NCI-H526 treated with DMSO at 0.1 percent for 48 hours (cell line): ENCODE measurements around the gene RBPJ.
"Not testable (repeated sequence)": the region's sequence is repeated elsewhere in the genome, so short reads cannot be mapped to it uniquely, and the experiment has no call there.

ENCODE experiments used
- DNase-seq: peaks from one replicate; lab custom pipeline; 2025; lab: John Stamatoyannopoulos, UW

RBPJ gene

DNA sequence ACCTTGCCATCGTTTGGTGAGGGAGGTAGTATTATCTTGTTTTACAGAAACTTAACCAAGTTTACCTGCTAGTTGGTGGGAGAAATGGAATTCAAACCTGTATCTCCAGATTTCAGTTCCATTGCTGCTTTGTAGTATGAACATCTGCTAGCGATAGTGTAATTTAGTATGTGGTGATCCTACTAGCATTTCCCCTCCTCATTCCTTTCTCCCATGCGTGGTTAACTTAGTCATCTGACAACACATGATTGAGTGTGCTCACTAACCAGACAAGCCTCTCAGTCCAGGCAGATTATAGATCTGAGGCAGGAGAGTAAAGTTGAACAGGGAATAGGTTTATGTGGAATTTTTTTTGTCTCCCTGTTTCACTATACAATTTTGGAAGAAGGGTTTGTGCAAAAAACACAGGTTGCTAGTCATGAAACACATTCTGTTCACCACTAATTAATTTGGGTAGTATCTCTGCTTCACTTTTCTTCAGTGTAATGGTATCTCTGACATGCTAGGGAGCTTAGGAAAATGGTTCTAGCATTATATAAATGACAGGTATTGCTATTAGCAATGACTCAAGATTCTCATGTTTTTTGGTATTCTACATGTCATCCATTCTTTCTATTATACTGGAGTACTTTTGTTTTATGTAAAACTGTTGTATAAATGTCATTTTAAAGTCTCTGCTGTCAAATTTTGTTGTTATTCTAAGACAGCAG lies 21.7 kb downstream of the RBPJ start:
- no peak for DNase-seq

DNA sequence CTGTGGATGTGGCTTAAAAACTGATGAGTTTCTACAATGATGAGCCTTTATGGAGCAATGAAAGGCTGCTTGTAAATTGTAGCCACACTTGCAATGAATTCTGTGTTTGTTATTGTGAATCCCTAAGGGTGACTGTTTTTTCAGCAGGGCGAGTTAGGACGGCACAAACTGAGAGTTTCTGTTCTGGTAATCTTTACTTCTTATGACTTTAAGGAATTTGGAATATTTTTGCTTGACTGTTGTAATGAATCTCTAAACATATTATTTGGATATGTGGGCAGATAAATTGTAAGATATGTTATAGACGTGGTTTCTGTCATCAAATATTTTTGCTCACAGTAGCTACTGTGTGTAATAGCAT lies 22.2 kb downstream of the RBPJ start:
- no peak for DNase-seq

DNA sequence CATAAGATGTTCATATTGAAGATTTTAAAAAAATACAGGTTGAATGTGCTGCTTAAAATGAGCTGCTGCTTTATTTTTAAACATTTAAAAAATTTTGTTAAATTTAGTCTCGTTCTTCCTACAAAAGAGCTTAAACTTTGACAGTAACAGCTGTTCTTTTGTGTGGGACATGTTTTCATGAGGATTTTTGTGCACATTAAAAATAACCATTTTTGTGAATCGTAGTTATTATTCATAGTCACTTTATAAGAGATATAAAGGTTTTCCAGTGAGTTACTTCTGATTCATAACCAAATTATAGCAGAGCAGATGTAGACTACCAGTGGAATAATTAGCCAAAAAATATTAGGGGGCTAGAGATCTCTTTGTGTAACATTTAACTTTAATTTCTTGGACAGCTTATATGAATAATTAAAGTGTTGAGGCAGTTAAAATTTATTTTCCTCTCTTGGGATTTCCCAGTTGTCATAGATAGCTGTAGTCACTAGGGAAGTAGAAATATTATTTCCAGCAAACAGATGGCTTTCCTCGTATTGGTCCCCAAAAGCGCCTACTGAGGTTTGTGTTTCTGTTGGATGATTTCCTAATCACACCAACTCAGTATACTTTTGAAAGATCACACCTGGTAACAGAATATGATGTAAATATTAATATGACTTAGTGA lies 24.2 kb downstream of the RBPJ start:
- DNase-seq: no peak

DNA sequence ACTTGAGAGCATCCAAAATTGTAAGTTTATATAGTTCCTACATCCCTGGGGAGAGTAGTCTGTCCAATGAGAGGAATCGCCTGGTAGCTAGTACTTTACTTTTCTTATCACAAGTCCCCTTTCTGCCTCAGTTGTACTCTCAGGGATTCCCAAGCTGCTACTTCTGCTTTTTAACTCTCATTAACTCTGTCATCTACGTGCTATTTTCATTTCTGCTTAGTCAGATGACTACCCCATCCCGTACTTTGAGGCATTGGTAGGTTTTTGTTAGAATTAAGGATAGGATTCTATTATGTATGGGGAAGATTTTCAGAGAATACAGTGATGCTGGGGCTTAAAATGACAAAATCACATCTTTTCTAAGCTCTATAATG lies 24.7 kb downstream of the RBPJ start:
- DNase-seq: no peak

DNA sequence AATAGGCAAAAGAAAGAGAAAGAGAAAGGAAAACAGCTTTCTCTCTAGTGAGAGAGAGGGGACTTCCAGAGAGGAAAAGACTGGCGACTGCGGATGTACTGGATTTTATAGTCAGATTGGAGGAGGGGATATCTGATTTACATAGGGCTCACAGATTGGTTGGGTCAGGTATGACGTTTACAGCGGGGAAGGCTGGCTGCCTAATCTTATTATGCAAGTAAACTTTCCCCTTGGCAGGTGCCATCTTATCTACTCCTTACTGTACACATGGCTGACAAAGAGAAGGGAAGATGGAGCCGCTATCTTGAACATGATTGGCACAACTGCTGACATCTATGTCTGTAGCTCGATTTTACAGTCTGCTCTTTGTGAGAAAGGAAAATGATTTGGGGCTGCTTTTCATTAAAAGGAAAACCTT lies 25.4 kb downstream of the RBPJ start:
- DNase-seq: no peak

DNA sequence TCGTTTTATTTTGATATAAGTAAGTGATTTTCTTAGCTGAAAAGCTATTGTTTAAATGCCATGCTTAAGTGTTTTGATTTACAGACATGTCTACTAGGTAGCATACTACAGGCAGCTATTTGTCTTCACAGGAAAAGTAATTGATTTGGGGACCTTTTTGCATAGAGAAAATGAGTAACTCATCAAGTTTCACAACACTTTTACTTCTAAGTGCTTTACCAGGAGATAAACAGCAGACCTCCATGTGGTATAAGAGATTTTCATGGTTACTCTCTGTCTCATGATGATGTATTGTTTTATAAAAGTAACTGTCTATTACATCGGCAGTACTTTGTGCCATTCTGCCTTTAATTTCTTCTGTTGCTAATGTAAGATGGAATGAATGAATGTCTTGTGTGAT lies 28.7 kb downstream of the RBPJ start:
- no peak for DNase-seq

DNA sequence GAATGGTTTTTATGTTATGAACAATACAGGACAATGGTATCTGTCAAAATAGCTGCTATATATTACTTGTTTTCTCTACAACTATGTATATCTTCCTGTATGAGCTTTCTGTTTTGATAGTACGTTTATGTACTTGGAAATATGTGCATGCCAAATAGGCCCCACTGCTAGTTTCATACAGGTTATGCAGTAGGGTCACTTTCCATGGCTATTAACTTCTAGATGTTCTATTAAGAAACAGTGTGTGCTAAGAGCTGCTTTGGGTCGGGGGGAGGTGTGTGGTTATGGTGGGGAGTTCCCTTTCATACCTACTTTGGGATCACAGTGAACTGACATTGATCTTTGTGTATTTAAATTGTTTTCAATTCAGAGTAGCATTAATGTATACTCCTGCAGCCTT lies 30.9 kb downstream of the RBPJ start:
- no peak for DNase-seq

DNA sequence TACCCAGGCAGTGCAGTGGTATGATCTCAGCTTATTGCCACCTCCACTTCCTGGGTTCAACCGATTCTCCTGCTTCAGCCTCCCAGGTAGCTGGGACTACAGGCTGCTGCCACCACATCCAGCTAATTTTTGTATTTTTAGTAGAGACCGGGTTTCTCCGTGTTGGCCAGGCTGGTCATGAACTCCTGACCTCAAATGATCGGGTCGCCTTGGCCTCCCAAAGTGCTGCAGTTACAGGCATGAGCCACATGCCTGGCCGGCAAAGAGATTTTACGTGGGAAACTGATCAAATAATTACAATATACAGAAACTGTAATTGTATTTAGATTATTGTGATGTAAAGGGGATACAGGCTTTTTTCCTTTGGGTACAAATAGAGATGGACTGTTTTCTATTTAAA lies 33.7 kb downstream of the RBPJ start:
- DNase-seq: no peak

DNA sequence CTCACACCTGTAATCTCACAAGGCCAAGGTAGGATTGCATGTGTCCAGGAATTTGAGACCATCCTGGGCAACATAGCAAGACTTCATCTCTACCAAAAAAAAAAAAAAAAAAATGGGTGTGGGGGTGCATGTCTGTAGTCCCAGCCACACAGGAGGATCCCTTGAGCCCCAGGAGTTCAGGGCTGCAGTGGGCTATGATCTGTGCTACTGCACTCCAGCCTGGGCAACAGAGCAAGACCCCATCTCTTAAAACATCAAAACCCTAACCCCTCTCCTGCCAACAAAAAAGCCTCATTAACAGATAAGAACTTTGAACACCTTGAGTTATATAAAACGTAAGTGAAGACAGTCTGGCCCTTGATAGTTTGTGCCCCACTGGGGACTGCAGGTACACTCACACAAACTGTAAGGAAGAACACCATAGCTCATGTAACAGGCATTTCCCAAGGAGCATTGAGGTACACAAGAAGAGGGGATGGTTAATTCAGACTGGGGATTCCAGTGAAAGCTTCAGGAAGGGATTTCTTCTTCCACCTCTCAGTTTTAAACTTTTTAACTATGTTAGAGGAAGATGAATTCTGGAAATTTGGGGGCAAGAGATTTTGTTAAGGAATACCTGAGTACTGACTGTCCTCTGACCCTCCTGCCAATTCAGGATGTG lies 34.7 kb downstream of the RBPJ start:
- no peak for DNase-seq

DNA sequence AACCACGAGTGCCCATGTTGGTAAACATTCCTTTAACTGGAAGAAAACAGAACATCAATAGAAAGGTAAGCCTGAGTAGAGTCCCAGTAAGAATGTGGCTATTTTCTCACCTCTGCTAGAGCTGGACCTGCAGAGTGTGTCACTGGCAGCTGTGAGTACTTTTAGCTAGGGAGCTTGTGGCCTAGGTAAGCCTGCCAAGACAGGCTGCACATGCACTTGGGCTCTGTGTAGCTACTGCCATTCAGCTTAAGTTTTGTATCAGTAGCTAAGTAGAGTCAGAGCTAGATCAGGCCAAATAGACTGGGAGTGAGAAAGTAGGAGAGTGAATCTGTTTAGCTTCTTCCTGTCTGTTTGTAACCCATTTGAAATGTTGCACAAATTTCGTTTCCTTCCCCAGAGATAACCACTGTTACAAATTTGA lies 35.3 kb downstream of the RBPJ start:
- DNase-seq: no peak

DNA sequence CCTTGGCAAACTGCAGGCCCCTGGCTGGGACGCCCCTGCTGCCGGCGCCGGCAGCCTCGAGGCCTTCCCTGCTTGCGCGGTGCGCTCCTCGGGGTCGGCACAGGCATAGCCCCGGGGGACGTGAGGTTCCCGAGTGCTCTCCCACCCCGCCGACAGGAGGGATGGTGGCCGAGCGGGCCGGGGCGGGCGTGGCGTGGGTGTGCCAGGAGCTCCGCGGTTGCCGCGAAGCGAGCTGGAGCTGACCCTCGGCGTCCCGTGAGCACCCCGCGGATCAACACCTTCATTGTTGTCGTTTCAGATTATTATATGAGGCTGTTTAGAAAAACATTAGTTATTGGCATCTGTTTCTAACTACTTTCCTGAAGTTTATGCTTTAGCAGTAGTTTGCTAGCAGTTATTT lies 38.7 kb downstream of the RBPJ start:
- DNase-seq: not testable (repeated sequence)

DNA sequence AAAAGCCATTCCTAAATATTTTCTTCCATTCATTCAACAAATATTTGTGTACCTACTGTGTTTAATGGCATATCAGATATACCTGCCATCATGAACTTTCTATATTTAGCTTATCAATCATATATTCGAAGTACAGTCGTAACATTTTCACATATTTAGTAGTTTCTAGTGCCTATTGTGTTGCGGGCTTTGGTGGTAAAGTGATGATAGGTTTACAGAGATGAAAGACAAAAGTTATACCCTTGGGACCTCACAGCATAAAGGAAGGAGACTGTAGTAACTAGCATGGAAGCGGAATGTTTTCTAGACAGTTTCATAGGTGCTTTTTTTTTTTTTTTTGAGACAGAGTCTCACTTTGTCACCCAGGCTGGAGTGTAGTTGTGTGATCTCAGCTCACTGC lies 39.5 kb downstream of the RBPJ start:
- no peak for DNase-seq

DNA sequence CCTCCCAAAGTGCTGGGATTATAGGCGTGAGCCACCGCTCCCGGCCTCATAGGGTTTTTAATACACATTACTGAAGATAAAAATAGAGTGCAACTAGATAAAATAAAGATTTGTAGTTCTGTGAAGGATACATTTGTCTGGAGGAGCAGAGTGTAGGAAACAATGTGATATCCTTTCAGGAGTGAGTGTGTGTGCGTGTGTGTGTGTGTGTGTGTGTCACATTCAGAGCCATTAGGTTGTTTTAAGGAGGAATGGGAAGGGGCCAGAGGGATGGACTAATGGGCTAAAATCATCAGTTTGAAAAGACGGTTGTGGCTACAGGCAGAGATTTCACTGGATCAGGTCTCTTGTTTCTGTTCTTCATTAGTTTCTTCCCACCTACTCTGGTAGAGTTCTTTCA lies 40.0 kb downstream of the RBPJ start:
- DNase-seq: no peak

DNA sequence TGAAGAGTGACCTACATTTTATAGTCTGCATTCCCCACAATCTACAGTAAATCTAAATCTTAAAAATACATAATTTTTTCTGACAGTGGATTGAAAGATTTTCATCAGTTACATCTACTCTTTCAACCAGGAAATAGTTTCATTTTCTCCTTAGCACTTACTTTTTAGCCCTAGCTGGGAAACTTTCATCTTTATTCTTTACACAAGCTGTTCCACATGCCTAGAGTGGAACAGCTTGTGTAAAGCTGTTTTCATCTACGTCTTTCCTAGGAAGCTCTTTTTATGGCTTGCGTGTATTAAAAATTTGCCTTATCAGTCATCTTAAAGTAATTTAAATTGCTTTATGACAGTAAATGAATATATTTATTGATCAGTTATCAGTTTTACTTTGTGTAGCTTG lies 40.5 kb downstream of the RBPJ start:
- DNase-seq: no peak

DNA sequence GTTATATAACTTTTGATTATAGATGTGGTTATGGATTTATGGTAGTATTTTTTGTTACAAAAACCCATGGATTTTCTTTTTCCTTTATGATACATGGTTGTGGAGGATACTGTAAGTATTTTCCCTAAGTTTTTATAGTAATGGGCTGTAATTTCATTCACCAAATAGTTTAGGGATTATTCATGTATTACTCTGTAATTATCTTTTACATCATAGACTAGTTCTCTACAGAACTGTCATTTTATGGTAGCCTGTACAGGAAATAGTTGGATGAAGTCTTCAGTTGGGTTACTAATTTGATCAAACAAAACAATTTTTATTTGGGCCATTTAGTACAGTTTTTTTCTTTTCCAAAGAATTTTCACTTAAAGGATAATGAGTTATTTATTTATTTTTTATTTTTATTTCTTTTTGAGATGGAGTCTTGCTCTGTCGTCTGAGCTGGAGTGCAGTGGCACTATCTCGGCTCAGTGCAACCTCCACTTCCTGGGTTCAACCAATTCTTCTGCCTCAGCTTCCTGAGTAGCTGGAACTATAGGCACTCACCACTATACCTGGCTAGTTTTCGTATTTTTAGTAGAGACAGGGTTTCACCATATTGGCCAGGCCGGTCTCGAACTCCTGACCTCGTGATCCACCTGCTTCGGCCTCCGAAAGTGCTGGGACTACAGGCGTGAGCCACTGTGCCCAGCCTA lies 42.1 kb downstream of the RBPJ start:
- no peak for DNase-seq

DNA sequence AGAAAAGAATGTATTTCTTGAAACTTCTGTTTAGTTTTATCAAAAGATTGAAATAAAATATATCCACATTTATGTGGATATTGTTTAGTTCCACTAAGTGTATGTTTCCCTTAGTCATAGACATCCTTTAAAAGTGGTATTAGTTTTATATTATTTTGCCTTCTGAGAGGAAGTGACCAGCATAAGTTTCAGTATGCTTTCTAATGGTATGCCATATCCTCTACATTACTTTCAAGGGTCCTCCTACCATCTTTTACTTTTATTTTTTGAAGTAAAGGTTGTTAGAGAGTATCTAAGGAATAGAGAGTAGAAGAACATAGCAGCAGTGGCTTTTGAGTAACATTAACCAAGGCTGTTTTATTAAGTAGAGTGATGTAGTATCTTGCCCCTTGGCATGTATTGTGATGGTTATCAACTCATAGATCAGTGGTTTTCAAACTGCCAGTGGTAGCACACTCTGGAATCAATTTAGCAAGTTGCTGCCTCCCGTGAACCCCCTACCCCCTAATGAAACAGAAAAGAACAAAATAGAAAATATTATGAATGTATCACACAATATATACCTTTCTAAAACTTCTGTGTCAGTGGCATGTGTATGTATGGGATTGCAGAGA lies 44.8 kb downstream of the RBPJ start:
- no peak for DNase-seq

DNA sequence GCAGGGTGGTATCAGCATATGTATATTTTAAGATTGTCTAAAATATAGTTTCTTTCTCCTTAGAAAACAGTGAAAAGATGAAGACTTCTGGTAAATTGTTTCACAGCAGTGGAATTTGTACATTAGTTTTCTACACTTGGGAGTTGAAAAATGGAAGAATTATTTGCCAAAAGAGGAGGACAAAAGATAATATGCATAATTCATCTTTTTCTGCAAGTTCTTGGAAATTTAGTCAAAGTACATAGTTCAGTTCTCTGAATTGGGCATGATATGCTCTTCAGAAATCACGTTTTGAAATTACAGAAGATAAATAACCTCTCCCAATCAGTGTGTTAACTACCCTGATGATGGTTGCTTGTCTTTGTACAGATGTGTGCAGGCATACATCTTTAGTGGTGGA lies 47.0 kb downstream of the RBPJ start:
- DNase-seq: no peak

DNA sequence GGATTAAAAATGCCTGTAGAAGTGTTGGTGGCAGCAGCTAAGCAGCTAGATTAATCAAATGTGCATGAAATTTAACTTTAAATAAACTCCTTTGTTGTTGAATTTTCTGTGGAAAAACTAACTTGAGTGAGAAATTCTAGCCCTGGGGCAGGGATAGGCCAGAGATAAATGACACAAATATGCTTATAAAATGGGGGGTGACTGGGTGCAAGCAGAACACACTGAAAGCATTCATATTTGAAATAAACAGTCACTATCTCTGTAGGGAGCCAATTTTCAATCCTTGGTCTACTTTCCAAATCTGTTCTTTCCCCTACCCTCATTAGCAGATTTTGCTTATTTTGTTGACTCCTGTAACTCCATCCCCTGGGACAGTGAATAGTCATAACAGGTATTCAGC lies 47.9 kb downstream of the RBPJ start:
- no peak for DNase-seq

DNA sequence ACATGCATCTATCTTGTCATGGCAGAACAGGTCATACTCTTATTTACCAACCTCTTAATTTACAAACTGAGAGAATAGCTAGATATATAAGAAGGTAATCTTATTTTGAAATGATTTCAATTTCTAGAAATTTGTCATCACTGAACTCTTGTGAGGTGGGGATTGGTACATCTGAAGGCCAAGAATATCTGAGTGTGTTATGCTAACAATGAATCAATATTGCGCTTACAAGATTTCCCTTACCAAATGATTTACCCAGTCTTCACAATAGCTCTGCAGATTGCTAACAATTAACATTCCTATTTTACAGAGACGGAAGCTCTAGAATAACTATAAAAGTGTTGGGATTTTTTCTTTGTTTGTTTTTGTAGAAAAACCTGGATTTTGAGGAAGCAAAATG lies 48.3 kb downstream of the RBPJ start:
- DNase-seq: no peak

DNA sequence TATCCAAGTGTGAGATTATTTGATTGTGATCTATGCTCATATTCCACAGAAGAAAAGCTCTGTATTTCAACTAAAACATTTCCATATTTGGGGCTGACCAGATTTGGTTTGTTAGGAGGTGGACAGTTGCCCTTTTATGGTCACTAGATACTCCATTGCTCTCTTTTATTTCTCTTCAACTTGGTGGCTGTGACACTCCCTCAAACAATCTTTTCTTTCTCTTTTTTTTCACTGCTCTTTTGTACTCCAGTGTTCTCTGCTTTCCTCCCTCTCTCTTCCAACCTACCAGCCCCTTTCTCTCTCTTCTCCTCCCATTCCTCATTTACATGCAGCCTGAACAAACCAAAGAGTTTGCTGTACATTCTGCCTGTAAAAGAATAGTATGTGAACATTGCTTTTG lies 48.8 kb downstream of the RBPJ start:
- DNase-seq: no peak

DNA sequence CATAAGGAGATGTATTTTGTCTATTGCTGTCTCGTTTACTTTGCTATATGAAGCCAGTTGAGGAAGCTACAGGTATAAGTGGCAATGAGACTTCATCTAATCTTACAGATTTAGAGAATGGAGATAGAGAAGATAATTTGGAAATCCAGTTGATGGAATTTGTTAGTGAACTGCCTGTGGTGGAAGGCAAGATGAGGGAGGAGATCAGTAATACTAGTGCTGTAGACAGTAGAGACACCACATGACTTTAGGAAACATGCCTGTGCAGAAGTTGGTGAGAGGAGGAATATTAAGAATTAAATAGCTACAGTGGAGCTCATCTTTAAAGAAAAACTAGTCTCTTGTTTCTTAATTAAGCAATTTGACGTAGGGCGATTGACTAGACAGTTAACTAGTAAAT lies 51.3 kb downstream of the RBPJ start:
- no peak for DNase-seq

DNA sequence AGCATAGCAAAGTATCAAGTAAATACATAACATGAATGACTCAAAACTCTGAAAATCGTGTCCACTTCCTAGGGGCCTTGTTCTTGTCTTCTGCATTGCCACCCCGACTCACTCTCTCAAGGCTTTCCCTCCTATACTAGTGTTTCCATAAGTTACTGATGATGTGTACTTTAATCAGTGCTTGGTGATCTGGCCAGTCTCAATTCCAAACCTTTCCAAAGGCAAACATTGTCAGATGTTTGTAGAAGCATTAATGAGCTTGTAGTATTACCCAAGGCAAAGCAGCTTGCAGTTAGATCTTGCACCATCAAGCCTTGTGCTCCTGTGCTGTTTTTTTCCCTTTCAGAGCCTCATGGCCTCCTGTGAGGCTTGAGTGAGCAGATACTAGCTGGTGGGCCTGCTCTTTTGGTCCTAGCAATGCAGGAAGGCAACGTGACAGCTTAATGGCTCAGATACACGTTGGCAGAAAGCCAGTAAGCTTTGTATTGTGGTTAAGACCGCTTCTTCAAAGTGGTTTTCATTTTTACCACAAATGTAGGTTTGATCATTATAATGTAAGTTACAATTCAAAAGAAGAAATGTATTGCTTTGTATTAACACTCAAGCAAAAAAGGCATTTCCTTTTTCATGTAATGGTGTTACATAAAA lies 51.8 kb downstream of the RBPJ start:
- no peak for DNase-seq
